H9 (cell line): ENCODE data around the gene KAZN. TPM values are rescaled to one million over a fixed set of nuclear protein-coding genes. Genes with fewer than 3 reads are reported as not detected.

Source experiments
- DNase-seq: peaks from one replicate; pipeline ENCODE4 v3.0.0-alpha.2; 2017
- H2AFZ ChIP-seq: one replicate; pipeline ENCODE4 v1.6.1; 2013; ENCODE audit warnings: mild to moderate bottlenecking, low read length, control low read depth, moderate library complexity
- H2AK5ac ChIP-seq: 2 replicates; pipeline ENCODE4 v1.6.1; 2013; ENCODE audit warnings: low read length, control low read depth, mixed read lengths; ENCODE audit not compliant: insufficient read length
- H2BK120ac ChIP-seq: one replicate; pipeline ENCODE4 v1.6.1; 2013; ENCODE audit warnings: low read depth, mild to moderate bottlenecking, low read length, control low read depth, inconsistent platforms; ENCODE audit not compliant: poor library complexity, severe bottlenecking
- H2BK12ac ChIP-seq: 2 replicates; pipeline ENCODE4 v1.6.1; 2013; ENCODE audit warnings: low read length, control low read depth, mixed read lengths, low read depth; ENCODE audit not compliant: insufficient read length
- H2BK15ac ChIP-seq: 2 replicates; pipeline ENCODE4 v1.6.1; 2013; ENCODE audit warnings: low read depth, low read length, control low read depth
- H2BK20ac ChIP-seq: one replicate; pipeline ENCODE4 v1.6.1; 2013; ENCODE audit warnings: low read depth, mild to moderate bottlenecking, low read length, control low read depth, inconsistent platforms; ENCODE audit not compliant: poor library complexity, severe bottlenecking
- H2BK5ac ChIP-seq: 2 replicates; pipeline ENCODE4 v1.6.1; 2013; ENCODE audit warnings: low read length, control low read depth, mixed read lengths; ENCODE audit not compliant: insufficient read length
- H3K14ac ChIP-seq: 2 replicates; pipeline ENCODE4 v1.6.1; 2013; ENCODE audit warnings: low read length, control low read depth; ENCODE audit not compliant: insufficient read depth
- H3K18ac ChIP-seq: 2 replicates; pipeline ENCODE4 v1.6.1; 2013; ENCODE audit warnings: low read depth, mild to moderate bottlenecking, mixed read lengths, low read length, control low read depth; ENCODE audit not compliant: insufficient read length
- H3K23ac ChIP-seq: 2 replicates; pipeline ENCODE4 v1.6.1; 2013; ENCODE audit warnings: low read length, control low read depth, mixed read lengths, low read depth; ENCODE audit not compliant: insufficient read length
- H3K23me2 ChIP-seq: 2 replicates; pipeline ENCODE4 v1.6.1; 2013; ENCODE audit warnings: low read depth, mild to moderate bottlenecking, mixed read lengths, low read length, control low read depth; ENCODE audit not compliant: insufficient read length, poor library complexity, severe bottlenecking
- H3K27ac ChIP-seq: 2 replicates; pipeline ENCODE4 v1.5.1; 2013; ENCODE audit warnings: low read length, control low read depth, mixed read lengths, low read depth; ENCODE audit not compliant: insufficient read length
- H3K27me3 ChIP-seq: 2 replicates; pipeline ENCODE4 v1.6.1; 2013; ENCODE audit warnings: low read length, control low read depth, inconsistent platforms; ENCODE audit not compliant: insufficient read depth
- H3K4ac ChIP-seq: 2 replicates; pipeline ENCODE4 v1.6.1; 2013; ENCODE audit warnings: low read depth, mild to moderate bottlenecking, control low read depth, inconsistent platforms, low read length, moderate library complexity
- H3K4me1 ChIP-seq: 2 replicates; pipeline ENCODE4 v1.6.1; 2013; ENCODE audit warnings: low read length, control low read depth, inconsistent platforms; ENCODE audit not compliant: insufficient read depth
- H3K4me2 ChIP-seq: 2 replicates; pipeline ENCODE4 v1.6.1; 2013; ENCODE audit warnings: low read length, control low read depth, mixed read lengths; ENCODE audit not compliant: insufficient read length, insufficient read depth
- H3K56ac ChIP-seq: 2 replicates; pipeline ENCODE4 v1.6.1; 2013; ENCODE audit warnings: low read depth, mild to moderate bottlenecking, mixed read lengths, low read length, control low read depth; ENCODE audit not compliant: insufficient read length
- H3K79me1 ChIP-seq: 2 replicates; pipeline ENCODE4 v1.6.1; 2013; ENCODE audit warnings: low read depth, mild to moderate bottlenecking, moderate library complexity, low read length, control low read depth, inconsistent platforms; ENCODE audit not compliant: insufficient read depth, poor library complexity, severe bottlenecking
- H3K79me2 ChIP-seq: 2 replicates; pipeline ENCODE4 v1.6.1; 2013; ENCODE audit warnings: low read length, control low read depth, inconsistent platforms; ENCODE audit not compliant: insufficient read depth
- H3K9ac ChIP-seq: 2 replicates; pipeline ENCODE4 v1.6.1; 2013; ENCODE audit warnings: low read length, control low read depth, mixed read lengths; ENCODE audit not compliant: insufficient read length; ENCODE audit errors: extremely low read depth
- H3K9me3 ChIP-seq: one replicate; pipeline ENCODE4 v1.6.1; 2013; ENCODE audit warnings: low read depth, low read length, inconsistent platforms; ENCODE audit not compliant: control insufficient read depth
- H3T11ph ChIP-seq: one replicate; pipeline ENCODE4 v1.6.1; 2013; ENCODE audit warnings: mild to moderate bottlenecking, low read length, control low read depth, inconsistent platforms
- H4K20me1 ChIP-seq: one replicate; pipeline ENCODE4 v1.6.1; 2013; ENCODE audit not compliant: control insufficient read depth, insufficient read length, insufficient read depth
- H4K5ac ChIP-seq: 2 replicates; pipeline ENCODE4 v1.6.1; 2013; ENCODE audit warnings: low read depth, mild to moderate bottlenecking, mixed read lengths, low read length, control low read depth; ENCODE audit not compliant: insufficient read length
- H4K8ac ChIP-seq: replicated peaks from 2 replicates; pipeline ENCODE4 v1.6.1; 2013; ENCODE audit warnings: low read length, control low read depth, mixed read lengths, low read depth; ENCODE audit not compliant: insufficient read length
- H4K91ac ChIP-seq: 2 replicates; pipeline ENCODE4 v1.6.1; 2013; ENCODE audit warnings: low read depth, mild to moderate bottlenecking, moderate library complexity, mixed read lengths, low read length, control low read depth; ENCODE audit not compliant: insufficient read length
- H3K27ac Mint-ChIP-seq, 3 experiments: 2 replicates in 2 of 3; 3 replicates in 1 of 3; pipeline ENCODE4 v1.8.0; 2020 to 2021; ENCODE audit warnings: mixed read lengths in 3 of 3, mild to moderate bottlenecking in 1 of 3, moderate library complexity in 1 of 3
- H3K27me3 Mint-ChIP-seq: 2 replicates; pipeline ENCODE4 v1.8.0; 2021; ENCODE audit warnings: low read depth, mild to moderate bottlenecking, moderate library complexity, mixed read lengths
- H3K36me3 Mint-ChIP-seq, 3 experiments: 2 replicates in 2 of 3; 3 replicates in 1 of 3; pipeline ENCODE4 v1.8.0; 2020 to 2021; ENCODE audit warnings: low read depth in 3 of 3, mixed read lengths in 3 of 3; ENCODE audit not compliant: insufficient read depth in 1 of 3
- H3K4me1 Mint-ChIP-seq, 2 experiments: 2 replicates each; pipeline ENCODE4 v1.8.0; 2020; ENCODE audit warnings: mixed read lengths in 2 of 2
- H3K4me3 Mint-ChIP-seq, 2 experiments: 2 replicates in 1 of 2; 3 replicates in 1 of 2; pipeline ENCODE4 v1.8.0; 2020 to 2021; ENCODE audit warnings: mild to moderate bottlenecking in 2 of 2, mixed read lengths in 2 of 2, moderate library complexity in 1 of 2
- H3K9me3 Mint-ChIP-seq, 2 experiments: 2 replicates in 1 of 2; 3 replicates in 1 of 2; pipeline ENCODE4 v1.8.0; 2020; ENCODE audit warnings: mild to moderate bottlenecking in 2 of 2, mixed read lengths in 2 of 2, moderate library complexity in 1 of 2
- CTCF ChIP-seq: fragments of 200-600 bp; sonication (generic); conservative IDR thresholded peaks from 3 replicates; pipeline ENCODE4 v1.8.0; 2021; ENCODE audit warnings: antibody characterized with exemption, mild to moderate bottlenecking
- WGBS: extraction: QIAGEN DNeasy Blood & Tissue Kit; methylation state at CpG from one replicate; pipeline ENCODE4 v1.1.7; 2013; ENCODE audit warnings: missing lambda C conversion rate, low lambda C conversion rate, mixed read lengths; ENCODE audit not compliant: insufficient read length; ENCODE audit errors: extremely low coverage; 5-methylcytosine and 5-hydroxymethylcytosine counted together
- total RNA-seq: library from RNA; stranded (reverse); gene quantifications from 2 replicates; pipeline ENCODE4 v1.2.1, GENCODE V29; 2021

Gene KAZN
- total RNA-seq, 1 experiment from 2014 or later, result 7.6 TPM

GRCh38 chr1:14866911-14867612, 268.6 kb downstream of the KAZN start:
- peaks cover 15 to 17% of the 10 kb centered on the region in 2 experiments for H3K4me1 Mint-ChIP-seq
- H3K79me1 ChIP-seq, result no peaks in the 10 kb centered on the region
- H3K4me2 ChIP-seq, result no peak overlapping the region
- no peak overlapping the region for H3K9ac ChIP-seq
- no peaks in the 10 kb centered on the region for H4K20me1 ChIP-seq
- H2BK15ac ChIP-seq, result no peak overlapping the region
- no peak overlapping the region for H3K27ac ChIP-seq
- H4K8ac ChIP-seq, result no peak overlapping the region
- no peak overlapping the region for H2BK20ac ChIP-seq
- H3K18ac ChIP-seq, result no peak overlapping the region
- no peaks in the 10 kb centered on the region for H3K9me3 Mint-ChIP-seq
- H3K4me3 Mint-ChIP-seq, result no peak overlapping the region
- no peak overlapping the region for H3K14ac ChIP-seq
- WGBS, result no CpG with 5 or more reads among the region's 14 CpGs
- peaks cover 4% of the 10 kb centered on the region; the same call in 1 of the 2 replicates for H3K4me1 ChIP-seq
- DNase-seq, result no peak
- H3K79me2 ChIP-seq, result no peaks in the 10 kb centered on the region
- no peaks in the 10 kb centered on the region for H3K23me2 ChIP-seq
- H3K9me3 ChIP-seq, result no peaks in the 10 kb centered on the region
- no peak overlapping the region for H3K23ac ChIP-seq
- H3K56ac ChIP-seq, result no peak overlapping the region
- no peaks in the 10 kb centered on the region for H3K27me3 ChIP-seq
- no peak overlapping the region for H3T11ph ChIP-seq
- H3K36me3 Mint-ChIP-seq, result no peaks in the 10 kb centered on the region
- no peak overlapping the region for H2BK120ac ChIP-seq
- H2AK5ac ChIP-seq, result no peak overlapping the region
- no peak for TF ChIP-seq CTCF
- H2BK12ac ChIP-seq, result no peak overlapping the region
- peaks cover 2% of the 10 kb centered on the region; the same call in 1 of the 2 replicates for H3K27me3 Mint-ChIP-seq
- no peak overlapping the region for H4K5ac ChIP-seq
- H4K91ac ChIP-seq, result no peak overlapping the region
- H2AFZ ChIP-seq, result no peak overlapping the region
- H3K4ac ChIP-seq, result no peak overlapping the region
- no peak overlapping the region for H3K27ac Mint-ChIP-seq
- H2BK5ac ChIP-seq, result no peak overlapping the region
